ENCODE measurements around the gene IL20RB. TPM values are rescaled to one million over a fixed set of nuclear protein-coding genes. Genes with fewer than 3 reads are reported as not detected.

IL20RB gene
- total and polyA plus RNA-seq, 2 of the 13 experiments (the other 11 are each of a cell fraction or from before 2014, with no cell fraction given) = 0.22 to 0.32 TPM

GRCh38 chr3:136990826-136991225 is 33.0 kb downstream of the IL20RB start:
- ATAC-seq = no peak
- CTCF ChIA-PET (ENCODE audit: low intra/inter-chr PET ratio, low total read pairs) = no interaction called here
- POLR2A ChIA-PET = no interaction called here

GRCh38 chr3:136992115-136992514 is 34.3 kb downstream of the IL20RB start:
- in situ Hi-C loops (cut with HindIII; ENCODE audit: extremely low pct_ligation_motif_present, low pct_unique_long_range_greater_than_20kb) = no loop called here
- TF ChIP-seq POLR2G (IDR thresholded peaks at IDR 0.05; ENCODE audit: low read depth, low read length) (no peak), ARID2 (CRISPR knock-in tag; IDR thresholded peaks at IDR 0.05; ENCODE audit: borderline replicate concordance) (no peak), ESRRA (CRISPR knock-in tag; IDR thresholded peaks at IDR 0.05; ENCODE audit: low read depth) (no peak), ZNF101 (CRISPR knock-in tag; IDR thresholded peaks at IDR 0.05; ENCODE audit: borderline replicate concordance, low read depth) (no peak), SRSF4 (IDR thresholded peaks at IDR 0.05; ENCODE audit: low read depth, low read length, poor library complexity, severe bottlenecking) (no peak), KDM4B (CRISPR knock-in tag; IDR thresholded peaks at IDR 0.05) (no peak), CENPX (CRISPR knock-in tag; IDR thresholded peaks at IDR 0.05) (no peak), ZNF782 (CRISPR knock-in tag; IDR thresholded peaks at IDR 0.05; ENCODE audit: borderline replicate concordance) (no peak), ZNF850 (CRISPR knock-in tag; conservative IDR thresholded peaks at IDR 0.05) (no peak), ZNF746 (CRISPR knock-in tag; IDR thresholded peaks at IDR 0.05) (no peak), MAFK (conservative IDR thresholded peaks at IDR 0.05 in 1 of 2, IDR thresholded peaks at IDR 0.05 in 1 of 2; ENCODE audit: low read length in 2 of 2) (no peak), ZNF572 (CRISPR knock-in tag; IDR thresholded peaks at IDR 0.05) (no peak)
- no peak for FAIRE-seq

More at GRCh38 chr3:136990826-136991225, 33.0 kb downstream of the IL20RB start:
- Histone ChIP-seq H3K4me1 (ENCODE audit: insufficient read depth, low read length) (no peaks in the 10 kb centered on the region), H3K27me3 (ENCODE audit: control insufficient read depth in 1 of 2, insufficient read depth in 2 of 2, low read length in 2 of 2) (no peaks in the 10 kb centered on the region), H4K20me1 (ENCODE audit: insufficient read depth, low read length) (no peaks in the 10 kb centered on the region), H3K9ac (ENCODE audit: insufficient read depth, low read depth, low read length) (no peak overlapping the region), H3K36me3 (replicated peaks in 1 of 2; ENCODE audit: control insufficient read depth in 1 of 2, insufficient read depth in 2 of 2, low read length in 2 of 2) (no peaks in the 10 kb centered on the region), H3K79me2 (ENCODE audit: insufficient read depth, low read length) (no peaks in the 10 kb centered on the region), H3K4me3 (replicated peaks in 1 of 3; ENCODE audit: insufficient read depth in 1 of 3, low read depth in 2 of 3, low read length in 3 of 3) (no peak overlapping the region), H3K4me2 (ENCODE audit: low read depth, low read length) (no peak overlapping the region), H2AFZ (ENCODE audit: low read length) (no peak overlapping the region), H3K27ac (ENCODE audit: extremely low read length, insufficient read depth, low read length) (no peak overlapping the region), H3K9me3 (ENCODE audit: low read length) (no peaks in the 10 kb centered on the region)
- intact Hi-C loops (cut with micrococcal nuclease; ENCODE audit: unreplicated experiment) = no loop called here
- in situ Hi-C loops (cut with HindIII; ENCODE audit: extremely low pct_ligation_motif_present, low pct_unique_long_range_greater_than_20kb) = no loop called here
- no peak for FAIRE-seq
- BruUV-seq (replicated peaks) = no TSS peak
- TF ChIP-seq KDM6A (CRISPR knock-in tag; IDR thresholded peaks at IDR 0.05; ENCODE audit: low read depth) (no peak), TEAD3 (CRISPR knock-in tag; optimal IDR thresholded peaks at IDR 0.05; ENCODE audit: borderline replicate concordance) (no peak), SPEN (CRISPR knock-in tag; IDR thresholded peaks at IDR 0.05; ENCODE audit: low read depth) (no peak), MIER3 (CRISPR knock-in tag; IDR thresholded peaks at IDR 0.05; ENCODE audit: borderline replicate concordance) (no peak), JARID2 (CRISPR knock-in tag; IDR thresholded peaks at IDR 0.05; ENCODE audit: insufficient replicate concordance) (no peak), NFKBIZ (CRISPR knock-in tag; IDR thresholded peaks at IDR 0.05) (no peak), XRCC5 (optimal IDR thresholded peaks at IDR 0.05; ENCODE audit: low read length) (no peak), ZNF691 (CRISPR knock-in tag; IDR thresholded peaks at IDR 0.05; ENCODE audit: borderline replicate concordance, low read depth) (no peak)
- no peak for DNase-seq (ENCODE audit: low spot score)
- WGBS (ENCODE audit: low lambda C conversion rate) = 50% methylated on average over 3 of the region's 4 CpGs

More at GRCh38 chr3:136992115-136992514, 34.3 kb downstream of the IL20RB start:
- intact Hi-C loops (cut with micrococcal nuclease; ENCODE audit: unreplicated experiment) = no loop called here
- no peak overlapping the region for H3K4me3 ChIP-seq (replicated peaks in 1 of 3; ENCODE audit: insufficient read depth in 1 of 3, low read depth in 2 of 3, low read length in 3 of 3)
- no peaks in the 10 kb centered on the region; a peak in 1 of 5 replicates for H3K27me3 ChIP-seq (ENCODE audit: control insufficient read depth in 1 of 2, insufficient read depth in 2 of 2, low read length in 2 of 2)
- ChIA-PET CTCF (ENCODE audit: low intra/inter-chr PET ratio, low total read pairs) (no interaction called here), POLR2A (no interaction called here)
- no peaks in the 10 kb centered on the region for H3K36me3 ChIP-seq (replicated peaks in 1 of 2; ENCODE audit: control insufficient read depth in 1 of 2, insufficient read depth in 2 of 2, low read length in 2 of 2)
- no TSS peak for BruUV-seq (replicated peaks)
- no peaks in the 10 kb centered on the region for H3K79me2 ChIP-seq (ENCODE audit: insufficient read depth, low read length)
- no peak overlapping the region for H3K27ac ChIP-seq (ENCODE audit: extremely low read length, insufficient read depth, low read length)
- H3K4me1 ChIP-seq (ENCODE audit: insufficient read depth, low read length) = no peaks in the 10 kb centered on the region
- no peak overlapping the region for H3K4me2 ChIP-seq (ENCODE audit: low read depth, low read length)
- WGBS (ENCODE audit: low lambda C conversion rate) = 87% methylated on average over 2 of the region's 2 CpGs
- no peak overlapping the region for H2AFZ ChIP-seq (ENCODE audit: low read length)
- H3K9me3 ChIP-seq (ENCODE audit: low read length) = no peaks in the 10 kb centered on the region
- no peak for DNase-seq (ENCODE audit: low spot score)
- H4K20me1 ChIP-seq (ENCODE audit: insufficient read depth, low read length) = no peaks in the 10 kb centered on the region
- ATAC-seq = no peak
- no peak overlapping the region for H3K9ac ChIP-seq (ENCODE audit: insufficient read depth, low read depth, low read length)

Measured in HepG2 (cell line).